Neutrophil (primary cell): ENCODE results near the gene ACSM2B.
"Not testable (repeated sequence)": the region's sequence is repeated elsewhere in the genome, so short reads cannot be mapped to it uniquely, and the experiment has no call there.

Source experiments
- H3K27ac ChIP-seq: fragments of 200-600 bp; sonication (generic); 2 replicates; pipeline ENCODE4 v1.5.1; 2016; ENCODE audit warnings: mild to moderate bottlenecking, moderate library complexity
- H3K27me3 ChIP-seq: fragments of 200-600 bp; sonication (generic); 2 replicates; pipeline ENCODE4 v1.6.0; 2016; ENCODE audit warnings: mild to moderate bottlenecking
- H3K36me3 ChIP-seq: fragments of 200-600 bp; sonication (generic); 2 replicates; pipeline ENCODE4 v1.5.1; 2017
- H3K4me1 ChIP-seq, 2 experiments: fragments of 200-600 bp in 1 of 2; sonication (generic) in 1 of 2; 1 replicate in 1 of 2; 2 replicates in 1 of 2; pipeline versions ENCODE4 v1.5.1 to v1.6.1; 2013 to 2016; ENCODE audit warnings: low read depth in 1 of 2, low read length in 1 of 2, mild to moderate bottlenecking in 1 of 2, moderate library complexity in 1 of 2; ENCODE audit not compliant: control insufficient read depth in 1 of 2, insufficient read depth in 1 of 2
- H3K4me3 ChIP-seq, 2 experiments: fragments of 200-600 bp in 1 of 2; sonication (generic) in 1 of 2; 1 replicate in 1 of 2; 2 replicates in 1 of 2; pipeline ENCODE4 v1.5.1; 2013 to 2016; ENCODE audit warnings: low read depth in 1 of 2, low read length in 1 of 2, mild to moderate bottlenecking in 1 of 2, moderate library complexity in 1 of 2
- H3K9me3 ChIP-seq: fragments of 200-600 bp; sonication (generic); 2 replicates; pipeline ENCODE4 v1.5.1; 2016
- CTCF ChIP-seq: fragments of 200-600 bp; sonication (generic); IDR thresholded peaks from 2 replicates; pipeline ENCODE4 v1.5.1; 2016; ENCODE audit warnings: antibody characterized with exemption

Gene ACSM2B

GRCh38 chr16:20611975-20612481 is 35.9 kb upstream of the ACSM2B start:
- H3K4me3 ChIP-seq: no peak overlapping the region
- no peaks in the 10 kb centered on the region for H3K36me3 ChIP-seq
- no peak overlapping the region for H3K27ac ChIP-seq
- no peaks in the 10 kb centered on the region for H3K4me1 ChIP-seq
- peaks cover 38% of the 10 kb centered on the region for H3K27me3 ChIP-seq
- TF ChIP-seq CTCF: no peak
- no peaks in the 10 kb centered on the region for H3K9me3 ChIP-seq

GRCh38 chr16:20611350-20611902 is 35.3 kb upstream of the ACSM2B start:
- H3K36me3 ChIP-seq: no peaks in the 10 kb centered on the region

GRCh38 chr16:20610892-20611349 is 34.8 kb upstream of the ACSM2B start:
- Histone ChIP-seq H3K27ac (no peak overlapping the region), H3K4me3 (no peak overlapping the region), H3K36me3 (no peaks in the 10 kb centered on the region), H3K27me3 (peaks cover 38% of the 10 kb centered on the region), H3K4me1 (no peaks in the 10 kb centered on the region), H3K9me3 (no peaks in the 10 kb centered on the region)
- no peak for TF ChIP-seq CTCF

More at GRCh38 chr16:20611350-20611902, 35.3 kb upstream of the ACSM2B start:
- TF ChIP-seq CTCF: no peak
- Histone ChIP-seq H3K27ac (no peak overlapping the region), H3K27me3 (peaks cover 38% of the 10 kb centered on the region), H3K4me3 (no peak overlapping the region), H3K4me1 (no peaks in the 10 kb centered on the region), H3K9me3 (no peaks in the 10 kb centered on the region)

GRCh38 chr16:20610211-20610891 is 34.2 kb upstream of the ACSM2B start:
- H3K4me1 ChIP-seq: no peaks in the 10 kb centered on the region
- H3K27ac ChIP-seq: no peak overlapping the region
- no peak overlapping the region for H3K4me3 ChIP-seq
- H3K36me3 ChIP-seq: no peaks in the 10 kb centered on the region
- peaks cover 38% of the 10 kb centered on the region for H3K27me3 ChIP-seq
- no peak for TF ChIP-seq CTCF
- H3K9me3 ChIP-seq: no peaks in the 10 kb centered on the region

- not testable (repeated sequence) for H3K36me3 ChIP-seq, H3K27ac ChIP-seq, H3K4me3 ChIP-seq, H3K4me1 ChIP-seq, H3K27me3 ChIP-seq, H3K9me3 ChIP-seq
These were observed 26.0 kb upstream of the ACSM2B start for GRCh38 chr16:20602205-20602604.

GRCh38 chr16:20599475-20599874 is 23.3 kb upstream of the ACSM2B start:
- H3K27ac ChIP-seq, H3K4me3 ChIP-seq, H3K36me3 ChIP-seq, H3K4me1 ChIP-seq, H3K27me3 ChIP-seq, H3K9me3 ChIP-seq: not testable (repeated sequence)
